ENCODE data around the gene AHI1.
"Not testable (repeated sequence)": the region's sequence is repeated elsewhere in the genome, so short reads cannot be mapped to it uniquely, and the experiment has no call there.

Gene AHI1

DNA sequence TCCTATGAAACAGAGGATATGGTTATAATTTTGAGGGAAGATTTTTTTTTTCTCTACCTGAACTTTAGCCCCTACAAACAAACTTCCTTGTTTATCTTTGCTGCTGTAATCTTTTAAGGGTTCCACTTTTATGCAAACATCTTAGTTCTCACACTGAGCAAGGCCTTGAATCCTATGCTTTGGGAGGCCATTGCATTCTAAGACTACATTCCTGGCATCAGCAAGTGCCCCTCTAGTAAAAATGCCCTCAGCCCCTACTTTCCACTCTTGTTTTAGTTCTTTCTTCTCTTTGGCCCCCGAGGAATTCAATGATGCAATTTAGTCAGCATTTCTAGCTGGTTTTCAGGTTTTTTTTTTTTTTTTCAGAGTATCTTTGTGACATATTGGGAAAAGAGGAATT lies 8.1 kb upstream of the AHI1 start:
- DNase-seq (ENCODE audit: low read depth), result no peak

DNA sequence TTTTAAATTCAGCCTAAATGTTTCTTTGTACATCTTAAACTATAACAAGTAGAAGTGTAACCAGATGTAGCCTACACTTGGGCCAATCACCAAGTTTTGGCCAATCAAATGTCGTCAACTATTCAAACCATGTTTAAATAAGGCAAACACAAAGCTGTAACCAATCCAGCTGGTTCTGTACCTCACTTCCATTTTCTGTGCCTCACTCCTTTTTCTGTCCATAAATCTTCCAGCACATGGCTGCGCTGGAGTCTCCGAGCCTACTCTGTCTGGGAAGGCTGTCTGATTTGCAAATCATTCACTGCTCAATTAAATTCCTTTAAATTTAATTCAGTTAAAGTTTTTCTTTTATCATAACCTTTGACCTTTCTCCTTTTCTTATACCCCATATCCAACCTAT lies 7.7 kb upstream of the AHI1 start:
- DNase-seq (ENCODE audit: low read depth), result no peak

DNA sequence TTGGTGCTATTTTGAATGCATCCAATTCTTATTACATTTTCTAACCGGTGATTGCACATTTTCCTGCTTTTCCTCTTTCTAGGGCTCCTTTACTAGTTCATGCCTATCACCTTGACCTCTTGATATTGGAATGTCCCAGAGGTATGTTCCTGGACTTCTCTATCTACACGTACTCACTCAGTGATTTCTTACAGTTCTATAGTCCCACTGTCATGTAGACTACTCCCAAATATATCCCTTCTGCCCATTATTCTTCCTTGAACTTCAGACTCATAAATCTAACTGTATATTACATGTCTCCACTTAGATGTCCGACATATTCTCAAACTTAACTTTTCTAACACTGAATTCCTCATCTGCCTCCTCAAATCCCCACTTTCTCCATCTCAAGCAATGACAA lies 7.2 kb upstream of the AHI1 start:
- DNase-seq (ENCODE audit: low read depth), result no peak

DNA sequence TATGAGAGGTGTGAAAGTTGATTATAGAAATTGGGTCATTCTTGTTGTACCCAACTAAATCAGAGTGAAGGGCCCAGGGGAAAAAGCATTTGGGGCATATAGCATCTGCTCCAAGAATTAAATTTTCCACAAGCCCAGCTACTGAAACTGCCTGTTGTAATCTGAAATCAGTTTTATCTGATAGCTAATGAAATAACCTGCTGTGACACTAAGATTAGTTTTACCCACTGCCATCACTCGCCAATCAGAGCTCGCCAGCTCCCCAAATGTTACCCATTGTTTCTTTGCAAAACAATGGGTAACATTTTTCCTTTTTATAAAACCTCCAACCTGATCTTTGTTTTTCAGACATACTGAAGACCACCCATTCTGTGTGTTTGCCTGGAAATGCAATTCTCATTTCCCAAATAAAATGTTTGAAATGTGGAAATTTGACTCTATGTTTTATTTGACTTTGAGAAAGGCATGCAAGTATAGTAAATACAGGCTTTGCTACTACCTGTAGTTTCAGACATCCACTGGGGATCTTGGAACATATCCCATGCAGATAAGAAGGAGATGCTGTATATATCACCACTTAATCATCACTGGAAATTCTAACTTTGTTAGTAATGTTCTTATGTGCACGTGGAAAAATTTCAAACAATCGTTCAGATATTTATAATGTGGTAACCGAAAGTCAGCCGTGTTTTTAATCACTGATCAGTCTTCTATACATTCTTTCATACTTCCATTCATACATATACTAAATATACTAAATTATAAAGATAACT lies 6.3 kb upstream of the AHI1 start:
- DNase-seq (ENCODE audit: low read depth), result no peak

DNA sequence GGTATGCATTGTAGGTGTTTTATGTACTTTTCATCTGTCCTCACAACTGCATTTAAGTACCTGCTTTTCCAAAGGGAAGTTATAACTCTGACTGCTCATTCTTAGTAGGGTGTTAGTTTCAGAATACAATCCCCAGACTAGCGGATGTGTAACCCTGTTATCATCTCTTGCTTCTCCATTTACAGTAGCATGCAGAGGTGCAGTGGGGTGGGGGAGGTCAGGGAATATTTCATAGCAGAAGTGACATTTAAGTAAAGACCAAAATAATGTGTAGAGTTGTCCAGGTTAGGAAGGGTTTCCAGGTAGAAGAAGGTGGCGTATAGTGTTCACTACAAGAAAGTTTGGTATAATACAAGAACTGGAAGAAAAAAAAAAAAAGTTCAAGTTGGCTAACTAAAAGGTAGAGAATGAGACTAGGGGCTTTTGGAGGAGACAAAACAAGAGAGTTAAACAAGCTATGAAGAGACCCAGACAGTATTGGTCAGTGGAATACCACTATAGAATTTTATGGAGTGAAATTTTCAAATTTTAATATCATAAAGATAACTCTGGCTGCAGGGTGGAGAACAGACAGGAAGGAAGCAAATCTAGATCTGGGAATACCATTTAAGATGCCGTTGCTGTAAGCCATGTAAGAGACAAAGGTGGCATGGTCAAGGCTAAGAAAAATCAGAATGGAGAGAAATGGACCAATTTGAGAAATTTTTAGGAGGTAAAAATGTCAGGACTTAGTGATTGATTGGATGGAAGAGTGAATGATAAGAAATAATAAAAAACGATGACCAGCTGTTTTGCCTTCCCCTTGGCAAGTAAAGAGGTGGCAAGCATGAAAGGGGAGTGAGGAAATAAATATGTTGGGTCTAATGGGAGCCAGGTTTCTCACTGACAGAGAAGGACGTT lies 2.2 kb upstream of the AHI1 start:
- DNase-seq (ENCODE audit: low read depth), result no peak

DNA sequence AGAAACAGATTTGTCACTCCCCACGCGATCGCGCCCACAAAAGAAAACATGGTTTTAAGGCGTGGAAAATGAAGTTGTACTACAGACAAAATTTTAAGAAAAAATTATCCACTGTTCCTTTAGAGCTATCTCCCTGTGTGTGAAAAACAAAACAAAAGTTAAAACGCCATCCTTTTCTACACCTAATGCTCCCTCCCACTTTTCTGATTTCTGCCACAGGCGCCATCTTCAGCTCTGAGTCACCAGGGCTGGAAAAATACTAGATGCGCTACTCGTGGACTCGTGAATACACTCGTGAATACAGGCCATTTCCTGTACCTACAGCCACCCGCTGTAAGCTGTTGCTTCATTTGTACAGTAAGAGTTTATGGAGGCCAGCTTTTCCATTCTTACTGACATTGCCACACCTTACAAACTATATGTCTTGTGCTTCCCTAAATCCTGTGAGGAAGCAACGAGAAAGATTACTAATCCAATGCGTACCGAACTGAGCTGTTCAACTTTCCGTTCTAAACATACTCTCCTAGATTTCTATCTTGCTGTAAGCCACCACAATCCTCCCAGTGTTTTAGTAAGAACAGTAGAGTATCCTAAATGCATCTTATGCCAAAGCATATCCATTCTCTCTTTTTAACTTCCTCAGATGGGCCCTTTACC lies 773 bp upstream of the AHI1 start:
- peak; percentile 70 for DNase-seq (ENCODE audit: low read depth)

DNA sequence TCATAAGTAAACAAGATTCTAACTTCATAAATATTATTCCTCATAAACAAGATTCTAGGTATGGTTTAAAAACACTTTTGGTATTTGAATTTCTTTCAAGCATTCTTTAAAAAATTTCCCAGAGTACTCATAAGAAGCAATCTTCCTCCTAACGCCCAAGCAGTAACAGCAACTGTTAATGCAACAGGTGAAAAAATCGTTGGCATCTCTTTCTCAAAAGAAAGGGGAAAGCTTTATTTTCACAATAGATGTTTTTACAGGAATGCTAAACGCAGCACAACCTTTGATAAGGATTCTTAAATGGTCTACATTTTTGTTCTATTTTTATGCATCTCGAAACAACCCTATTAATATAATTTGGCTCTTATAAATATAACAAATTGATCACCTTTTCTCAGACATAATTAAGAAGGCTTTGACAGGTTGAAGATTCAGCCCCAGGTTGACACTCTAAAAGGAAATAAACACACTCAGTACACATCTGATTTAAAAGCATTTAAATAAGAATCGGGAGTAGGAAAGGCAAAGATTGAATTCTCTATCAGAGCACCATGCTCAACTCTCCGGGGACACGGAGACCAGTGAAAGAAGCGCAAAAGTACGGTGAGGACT lies 634 bp downstream of the AHI1 start:
- DNase-seq (ENCODE audit: low read depth), result no peak

DNA sequence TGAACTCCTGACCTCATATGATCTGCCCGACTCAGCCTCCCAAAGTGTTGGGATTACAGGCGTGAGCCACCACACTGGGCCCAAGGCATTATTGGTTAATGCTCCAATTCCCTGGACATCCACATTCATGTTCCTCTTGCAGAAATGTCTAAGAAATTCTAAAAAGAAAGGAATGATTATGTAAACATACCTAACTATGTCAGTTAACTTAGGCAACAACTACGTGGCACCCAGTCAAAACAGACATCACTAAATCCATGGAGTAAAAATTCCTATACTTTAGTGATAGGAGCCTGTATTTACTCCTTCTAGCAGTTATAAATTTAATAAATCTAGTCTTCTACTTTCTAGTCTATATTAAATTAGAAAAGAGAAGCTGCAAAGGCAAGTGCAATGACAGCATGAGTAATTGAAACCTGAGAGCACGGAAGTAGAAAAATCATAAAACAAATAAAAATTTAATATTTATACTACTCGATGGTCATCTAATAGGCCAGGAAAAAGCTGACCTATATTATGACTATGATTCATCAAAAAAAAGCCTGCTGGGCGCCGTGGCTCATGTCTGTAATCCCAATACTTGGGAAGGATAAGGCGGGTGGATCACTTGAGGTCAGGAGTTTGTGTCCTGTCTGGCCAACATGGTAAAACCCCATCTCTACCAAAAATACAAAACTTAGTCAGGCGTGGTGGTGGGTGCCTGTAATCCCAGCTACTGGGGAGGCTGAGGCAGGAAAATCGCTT lies 4.2 kb downstream of the AHI1 start:
- DNase-seq (ENCODE audit: low read depth), result no peak

DNA sequence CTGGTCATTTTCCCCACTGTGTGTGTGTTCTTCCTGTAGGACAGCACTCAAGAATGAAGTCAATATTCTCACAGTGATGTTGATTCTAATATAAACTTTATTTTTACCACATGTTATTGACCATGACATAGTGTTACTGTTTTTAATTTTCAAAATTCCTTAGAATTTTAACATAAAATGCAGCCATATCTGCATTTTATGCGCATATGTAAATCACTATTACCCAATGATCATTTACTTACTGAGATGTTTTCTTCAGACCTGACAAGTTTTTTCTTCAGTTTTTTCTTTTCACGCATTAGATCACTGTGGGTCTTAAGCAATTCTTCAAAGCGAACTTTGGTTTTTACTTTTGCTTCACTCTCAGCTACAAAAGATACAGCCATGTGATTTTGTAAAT lies 7.2 kb downstream of the AHI1 start:
- no peak for DNase-seq (ENCODE audit: low read depth)

DNA sequence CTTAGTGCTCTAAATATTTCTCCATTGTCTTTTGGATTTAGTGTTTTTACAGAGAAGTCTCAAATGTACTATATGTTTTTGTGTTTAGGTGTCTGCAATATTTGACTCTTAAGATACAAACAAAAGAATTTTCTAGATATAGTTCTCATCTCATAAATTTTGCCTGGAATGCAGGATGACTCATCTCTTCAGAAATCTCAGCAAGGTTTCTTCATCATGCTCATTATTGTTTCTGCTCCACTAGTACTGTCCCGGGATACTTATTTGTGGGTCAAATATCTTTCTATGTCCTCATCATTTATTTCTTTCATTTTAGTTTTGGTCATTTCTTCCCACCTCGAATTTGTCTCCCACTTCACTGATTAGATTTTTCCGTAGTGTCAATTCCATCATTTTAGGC lies 9.5 kb downstream of the AHI1 start:
- DNase-seq (ENCODE audit: low read depth), result peak; percentile 55

DNA sequence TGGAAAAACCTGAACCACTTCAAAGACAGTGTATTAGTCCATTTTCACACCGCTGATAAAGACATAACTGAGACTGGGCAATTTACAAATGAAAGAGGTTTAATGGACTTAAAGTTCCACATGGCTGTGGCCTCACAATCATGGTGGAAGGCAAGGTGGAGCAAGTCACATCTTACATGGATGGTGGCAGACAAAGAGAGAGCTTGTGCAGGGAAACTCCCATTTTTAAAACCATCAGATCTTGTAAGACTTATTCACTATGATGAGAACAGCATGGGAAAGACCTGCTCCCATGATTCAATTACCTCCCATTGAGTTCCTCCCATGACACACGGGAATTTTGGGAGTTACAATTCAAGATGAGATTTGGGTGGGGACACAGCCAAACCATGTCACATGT lies 13.6 kb downstream of the AHI1 start:
- not testable (repeated sequence) for DNase-seq (ENCODE audit: low read depth)

DNA sequence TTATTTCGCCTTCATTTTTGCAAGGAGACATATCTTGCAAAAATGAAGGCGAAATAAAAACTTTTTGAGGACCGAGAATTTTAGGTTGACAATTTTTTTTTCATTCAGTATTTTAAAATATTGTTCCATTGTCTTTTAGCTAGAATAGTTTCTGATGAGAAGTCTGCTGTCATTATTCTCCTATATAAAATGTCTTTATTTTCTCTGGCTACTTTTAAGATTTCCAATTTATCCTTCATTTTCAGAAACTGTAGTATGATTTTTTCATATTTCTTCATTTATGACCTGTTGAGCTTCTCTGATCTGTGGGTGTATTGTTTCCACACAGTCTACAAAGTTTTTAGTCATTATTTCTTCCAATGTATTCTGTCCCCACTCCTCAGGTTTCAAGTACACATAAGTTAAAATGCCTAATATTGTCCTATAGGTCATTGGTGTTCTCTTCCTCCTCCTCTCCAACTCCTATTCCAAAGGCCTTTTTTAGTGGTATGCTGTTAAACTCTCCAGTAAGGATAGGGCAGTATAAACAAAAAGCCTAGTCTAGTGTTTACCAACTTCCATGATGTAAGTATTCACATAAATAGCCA lies 15.7 kb downstream of the AHI1 start:
- no peak for DNase-seq (ENCODE audit: low read depth)

DNA sequence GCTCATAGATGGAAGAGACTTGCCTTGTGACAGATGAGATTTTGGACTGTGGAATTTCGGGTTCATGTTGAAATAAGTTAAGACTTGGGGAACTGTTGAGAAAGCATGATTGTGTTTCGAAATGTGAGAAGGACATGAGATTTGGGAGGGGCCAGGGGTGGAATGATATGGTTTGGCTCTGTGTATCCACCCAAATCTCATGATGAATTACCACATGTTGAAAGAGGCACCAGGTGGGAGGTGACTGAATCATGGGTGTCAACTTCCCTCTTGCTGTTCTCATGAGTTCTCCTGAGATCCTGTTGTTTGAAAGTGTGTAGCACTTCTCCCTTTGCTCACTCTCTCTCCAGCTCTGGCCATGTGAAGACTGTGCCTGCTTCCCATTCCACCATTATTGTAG lies 17.9 kb downstream of the AHI1 start:
- DNase-seq (ENCODE audit: low read depth), result no peak

DNA sequence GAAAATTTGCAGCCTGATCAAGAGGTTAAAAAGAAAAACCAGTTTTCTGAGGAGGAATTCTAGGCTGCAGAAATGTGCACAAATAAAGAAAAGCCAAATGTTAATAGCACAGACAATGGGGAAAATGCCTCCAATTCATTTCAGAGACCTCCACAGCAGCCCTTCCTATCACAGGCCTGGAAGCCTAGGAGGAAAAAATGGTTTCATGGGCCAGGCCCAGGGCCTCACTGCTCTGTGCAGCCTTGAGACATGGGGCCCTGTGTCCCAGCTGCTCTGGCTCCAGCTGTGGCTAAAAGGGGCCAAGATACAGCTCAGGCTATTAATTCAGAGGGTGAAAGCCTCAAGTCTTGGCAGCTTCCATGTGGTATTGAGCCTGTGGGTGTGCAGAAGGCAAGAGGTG lies 18.9 kb downstream of the AHI1 start:
- DNase-seq (ENCODE audit: low read depth), result no peak

DNA sequence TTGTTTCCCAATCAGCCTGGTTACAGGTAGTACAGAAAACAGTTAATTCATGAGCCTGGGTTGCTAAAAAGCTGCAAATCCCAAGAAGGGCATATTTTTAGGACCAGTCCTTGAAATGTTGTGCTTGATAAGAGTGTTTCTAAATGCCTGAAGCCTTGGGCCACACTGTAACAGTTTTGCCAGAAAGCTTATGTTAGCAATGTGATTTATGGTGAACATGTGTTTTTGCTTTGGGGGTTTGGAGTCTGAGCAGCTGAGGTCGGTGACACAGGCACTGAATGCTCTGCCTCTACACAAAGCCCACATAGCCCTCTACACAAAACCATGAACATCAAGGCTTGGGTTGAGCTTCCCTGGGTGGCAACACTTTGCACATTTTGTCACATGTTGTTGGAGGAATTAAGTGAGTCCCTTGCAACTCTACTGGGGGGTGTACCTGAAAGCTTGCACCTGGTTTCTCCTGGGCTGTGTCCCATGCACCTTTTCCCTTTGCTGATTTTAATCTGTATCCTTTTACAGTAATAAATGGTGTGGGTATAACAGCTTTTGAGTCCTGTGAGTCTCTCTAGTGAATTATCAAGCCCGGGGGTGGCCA lies 22.2 kb downstream of the AHI1 start:
- DNase-seq (ENCODE audit: low read depth), result no peak

DNA sequence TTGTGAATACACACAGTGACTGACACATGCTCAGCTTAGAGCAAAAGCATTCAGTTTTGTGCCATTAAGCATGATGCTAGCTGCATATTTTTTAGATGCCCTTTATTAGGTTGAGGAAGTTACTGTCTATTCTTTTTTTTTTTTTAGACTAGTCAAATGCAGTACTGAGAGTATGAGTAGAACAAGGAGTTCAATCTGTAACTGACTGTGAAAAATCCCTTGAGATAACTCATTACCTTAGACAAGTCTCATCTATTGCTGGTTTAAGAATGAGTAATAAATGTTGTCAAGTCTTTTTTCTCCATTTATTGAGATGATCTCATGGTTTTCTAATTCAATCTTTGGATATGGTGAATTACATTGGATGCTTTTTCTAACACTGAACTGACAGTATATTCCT lies 23.2 kb downstream of the AHI1 start:
- DNase-seq (ENCODE audit: low read depth), result no peak

DNA sequence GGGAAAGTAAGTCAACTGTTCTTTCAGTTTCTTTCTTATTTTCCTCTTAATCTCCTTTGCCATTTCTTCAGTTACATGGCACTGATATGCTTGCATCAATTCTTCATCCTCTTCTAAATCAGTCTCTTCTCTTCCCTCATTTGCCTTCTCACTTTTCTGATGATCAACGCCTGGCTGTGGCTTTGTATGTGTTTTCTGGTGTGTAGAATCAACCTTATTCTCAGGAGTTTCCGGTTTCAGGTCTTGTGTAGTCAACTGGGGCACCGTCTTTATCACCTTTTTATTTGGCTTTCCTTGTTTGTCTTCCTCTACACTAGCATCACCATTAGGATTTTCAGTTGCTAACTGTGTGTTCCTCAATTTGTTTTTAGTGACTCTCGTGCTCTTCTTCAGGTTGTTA lies 31.6 kb downstream of the AHI1 start:
- DNase-seq (ENCODE audit: low read depth), result no peak

DNA sequence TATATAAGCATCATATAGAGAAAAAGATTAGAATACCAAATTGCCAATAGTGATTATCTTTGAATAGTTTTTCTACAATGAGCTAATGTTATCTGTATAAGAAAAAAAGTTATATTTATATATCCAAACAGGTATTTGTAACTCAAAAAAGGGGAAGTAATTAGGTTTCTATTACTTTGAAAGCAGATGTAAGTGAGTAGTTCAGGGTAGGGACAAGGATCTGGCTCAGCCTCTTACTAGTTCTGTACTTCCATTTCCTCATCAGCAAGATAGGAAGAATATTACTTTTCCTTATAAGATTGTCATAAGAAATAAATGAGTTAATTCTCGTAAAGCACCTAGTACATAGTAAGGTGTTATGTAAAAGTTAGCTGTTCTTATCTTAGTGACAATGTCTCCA lies 32.2 kb downstream of the AHI1 start:
- DNase-seq (ENCODE audit: low read depth), result no peak

DNA sequence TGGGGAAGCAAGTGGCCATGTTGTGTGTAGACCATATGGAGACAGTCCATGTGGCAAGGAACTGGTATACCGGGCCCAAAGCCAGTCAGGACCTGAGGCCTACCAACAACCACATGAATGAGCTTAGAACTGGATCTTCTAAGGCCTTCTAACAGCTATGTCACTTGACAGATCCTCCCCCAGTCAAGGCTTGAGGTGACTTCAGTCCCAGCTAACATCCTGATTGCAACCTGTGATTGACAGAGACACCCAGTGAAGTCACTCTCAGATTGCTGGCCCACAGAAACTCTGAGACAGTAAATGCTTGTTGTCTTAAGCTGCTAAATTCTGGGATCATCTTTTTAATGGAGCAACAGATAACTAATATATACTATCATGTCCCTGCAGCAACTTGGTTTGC lies 32.9 kb downstream of the AHI1 start:
- DNase-seq (ENCODE audit: low read depth), result no peak

DNA sequence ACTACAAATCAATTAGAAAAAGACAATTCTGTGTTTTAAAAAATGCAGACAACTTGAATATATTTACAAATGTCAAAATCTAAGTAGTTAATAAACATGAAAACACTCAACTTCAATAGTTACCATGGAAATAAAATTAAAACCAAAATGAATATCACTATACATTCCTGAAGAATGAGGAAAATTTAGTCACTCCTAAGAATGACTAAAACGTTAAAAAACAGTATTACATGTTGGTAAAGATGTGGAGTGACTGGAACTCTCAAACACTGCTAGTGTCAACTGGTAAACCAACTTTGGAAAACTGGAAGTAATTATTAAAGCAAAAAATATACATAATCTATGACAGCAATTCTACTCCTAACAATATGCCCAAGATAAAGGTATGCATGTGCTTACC lies 36.3 kb downstream of the AHI1 start:
- DNase-seq (ENCODE audit: low read depth), result no peak

DNA sequence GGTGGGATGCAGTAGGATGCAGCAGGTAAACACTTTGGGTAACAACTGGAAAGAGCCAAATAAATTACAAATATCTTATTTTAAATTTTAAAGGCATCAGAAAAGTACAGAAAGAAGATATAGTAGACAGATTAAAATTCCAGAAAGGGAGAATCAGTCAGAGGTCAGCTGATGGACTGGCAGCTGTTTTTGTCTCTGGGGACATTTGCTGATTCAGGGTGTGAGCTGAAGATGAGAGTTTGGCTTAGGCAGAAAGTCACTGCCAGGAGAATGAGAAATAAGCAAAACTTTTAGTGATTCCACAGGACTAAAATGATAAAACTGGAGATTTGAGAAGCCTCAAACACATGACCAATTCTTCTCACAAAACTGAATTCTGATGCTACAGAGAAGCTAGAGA lies 39.5 kb downstream of the AHI1 start:
- no peak for DNase-seq (ENCODE audit: low read depth)
